Heart right ventricle (tissue), 16 donors: Measurements from ENCODE around the gene CYP27A1. TPM values are rescaled to one million over a fixed set of nuclear protein-coding genes. Genes with fewer than 3 reads are reported as not detected.

Experiments used
- ATAC-seq, 8 donors: fragments of 200-7000 bp; cut with Tn5 transposase; one replicate each; pipeline ENCODE4 v1.9.1; 2020; ENCODE audit warnings: mild to moderate bottlenecking in 8 of 8, moderate library complexity in 8 of 8, moderate number of reproducible peaks in 1 of 8
- DNase-seq, 2 donors: peaks; one replicate each; pipeline ENCODE4 v3.0.0-alpha.2; 2020
- H3K27ac ChIP-seq, 10 donors: fragments of 200-600 bp; sonication (generic) in 2 of 10; one replicate each; pipeline versions ENCODE4 v1.5.0 to v1.8.0; 2020 to 2022; ENCODE audit warnings: mild to moderate bottlenecking in 3 of 10
- H3K27me3 ChIP-seq, 7 donors: fragments of 200-600 bp; one replicate each; pipeline ENCODE4 v1.8.0; 2021 to 2022; ENCODE audit warnings: mild to moderate bottlenecking in 2 of 7
- H3K36me3 ChIP-seq, 9 donors: fragments of 200-600 bp; sonication (generic) in 1 of 9; one replicate each; pipeline versions ENCODE4 v1.5.0 to v1.8.0; 2020 to 2022; ENCODE audit warnings: mild to moderate bottlenecking in 2 of 9
- H3K4me1 ChIP-seq, 9 donors: fragments of 200-600 bp; sonication (generic) in 1 of 9; one replicate each; pipeline versions ENCODE4 v1.5.0 to v1.8.0; 2020 to 2022; ENCODE audit warnings: mild to moderate bottlenecking in 4 of 9
- H3K4me3 ChIP-seq, 10 donors: fragments of 200-600 bp; sonication (generic) in 2 of 10; one replicate each; pipeline versions ENCODE4 v1.5.0 to v1.8.0; 2020 to 2022; ENCODE audit warnings: mild to moderate bottlenecking in 7 of 10, moderate library complexity in 2 of 10
- H3K9me3 ChIP-seq, 11 donors: fragments of 200-600 bp in 10 of 11; sonication (generic) in 2 of 11; one replicate each; pipeline versions ENCODE4 v1.5.0 to v1.8.0; 2013 to 2022; ENCODE audit warnings: mild to moderate bottlenecking in 2 of 11, control low read depth in 1 of 11, moderate library complexity in 1 of 11
- CTCF ChIP-seq, 9 donors: fragments of 200-600 bp; sonication (generic) in 2 of 9; IDR thresholded peaks; one replicate each; pipeline versions ENCODE4 v1.5.0 to v1.8.0; 2021 to 2022; ENCODE audit warnings: antibody characterized with exemption in 9 of 9, mild to moderate bottlenecking in 5 of 9, moderate library complexity in 1 of 9
- WGBS, 2 donors: extraction: QIAGEN DNeasy Blood & Tissue Kit; methylation state at CpG; one replicate each; pipeline ENCODE4 v1.1.7; 2013; ENCODE audit warnings: inconsistent platforms in 1 of 2; 5-methylcytosine and 5-hydroxymethylcytosine counted together
- intact Hi-C, 10 donors: fragments of 100-400 bp; cut with DNase I; formaldehyde crosslinking; loops; one replicate each; pipeline versions ENCODE4 v1.11.1 to v1.14.2; 2022
- polyA plus RNA-seq, 2 donors: library from polyadenylated mRNA; stranded (reverse); fragments of 200-250 nt; gene quantifications; one replicate each; pipeline ENCODE4 v1.2.3, GENCODE V29; 2013
- total RNA-seq, 10 donors: library from RNA; stranded (reverse); fragmentation: NEBNext Ultra II Directional in 3 of 10; extraction: Animal tissue kit (Norgen Biotek cat#: 25700) in 3 of 10; gene quantifications; one replicate each; pipeline versions ENCODE4 v1.2.1 to v1.2.4, GENCODE V29; 2021 to 2023
- donor health status: Arrhythmogenic right ventricular cardiomyopathy.
- donor health status: ischemic (EF 13 %, LVEDD 7.1; RV severe dilation, severe dysfunction).
- donor health status: healthy with polysubstance abuse.
- donor health status: DM: no; HTN: yes; CAD: no.
- donor health status: DM: no; HTN: no; CAD: no.
- donor health status: ischemic (EF 25% LVEDD 6.9; RV normal size, moderate dysfunction).
- donor health status: ischemic (EF 25% LVEDD 5.7; RV mildly dilated, moderate dysfunction).
- donor health status: healthy.
- donor health status: DM: yes; HTN: yes; CAD: no.
- donor health status: Ischemic cardiomyopathy.
- donor health status: ischemic (EF 35%, LVEDD 5.7; RV mildly dilated, moderate dysfunction).
- donor health status: nonischemic (EF 11% LVEDD 7.7; RV severe dilation, severe dysfunction).
- donor health status: DM: yes; HTN: yes; CAD: no.
- donor health status: PGD.
- donor health status: ischemic (EF 29% LVEDD 5.4; RV normal size, mild dysfunction).
- donor health status: nonischemic (EF 23%, LVEDD 6.1; RV moderate dilation, normal function).

Gene CYP27A1
- total and polyA plus RNA-seq, 12 donors = 3.7 to 12.8 (median 7.6) TPM

GRCh38 chr2:218816561-218817011 lies 34.6 kb downstream of the CYP27A1 start:
- 69 to 70% methylated on average over 2 of the region's 2 CpGs for WGBS, 2 donors
- peaks cover 0 to 84% (median 12%) of the 10 kb centered on the region in 9 donors for H3K36me3 ChIP-seq
- intact Hi-C loops = no loop called here
- H3K4me3 ChIP-seq = no peak overlapping the region
- no peak for TF ChIP-seq CTCF (IDR thresholded peaks at IDR 0.05)
- H3K27me3 ChIP-seq = no peaks in the 10 kb centered on the region
- no peaks in the 10 kb centered on the region for H3K9me3 ChIP-seq
- no peak for DNase-seq
- H3K27ac ChIP-seq = no peak overlapping the region
- ATAC-seq = no peak
- H3K4me1 ChIP-seq = peaks cover 0 to 5% (median 0%) of the 10 kb centered on the region in 9 donors

- DNase-seq (no peak), ATAC-seq (no peak)
- Histone ChIP-seq H3K27me3 (no peaks in the 10 kb centered on the region), H3K9me3 (no peaks in the 10 kb centered on the region), H3K4me1 (peaks cover 0 to 5% (median 0%) of the 10 kb centered on the region in 9 donors), H3K4me3 (no peak overlapping the region), H3K27ac (no peak overlapping the region), H3K36me3 (peaks cover 0 to 63% (median 6%) of the 10 kb centered on the region in 9 donors)
- intact Hi-C loops = no loop called here
- TF ChIP-seq CTCF (IDR thresholded peaks at IDR 0.05) = no peak
- WGBS, 2 donors = 93 to 95% methylated on average over 7 of the region's 7 CpGs
Observed at GRCh38 chr2:218819093-218819492, 37.1 kb downstream of the CYP27A1 start.

GRCh38 chr2:218820746-218821369 lies 38.9 kb downstream of the CYP27A1 start:
- H3K4me3 ChIP-seq = no peak overlapping the region
- TF ChIP-seq CTCF (IDR thresholded peaks at IDR 0.05) = no peak
- H3K36me3 ChIP-seq = peaks cover 0 to 45% (median 0%) of the 10 kb centered on the region in 9 donors
- DNase-seq = no peak
- WGBS, 2 donors = 96% methylated on average over 15 of the region's 15 CpGs
- H3K27ac ChIP-seq = no peak overlapping the region
- no peaks in the 10 kb centered on the region for H3K9me3 ChIP-seq
- H3K27me3 ChIP-seq = no peaks in the 10 kb centered on the region
- intact Hi-C loops = no loop called here
- H3K4me1 ChIP-seq = peaks cover 0 to 5% (median 0%) of the 10 kb centered on the region in 9 donors
- peak in 1 of 8 donors; percentile 29 for ATAC-seq

GRCh38 chr2:218821605-218822211 lies 39.8 kb downstream of the CYP27A1 start:
- WGBS, 2 donors = 79 to 83% methylated on average over 9 of the region's 9 CpGs
- Histone ChIP-seq H3K36me3 (peaks cover 0 to 37% (median 0%) of the 10 kb centered on the region in 9 donors), H3K9me3 (no peaks in the 10 kb centered on the region), H3K27ac (no peak overlapping the region), H3K4me3 (no peak overlapping the region), H3K4me1 (peaks cover 0 to 5% (median 0%) of the 10 kb centered on the region in 9 donors), H3K27me3 (peaks cover 0 to 3% (median 0%) of the 10 kb centered on the region in 7 donors)
- ATAC-seq (no peak), DNase-seq (no peak)
- no peak for TF ChIP-seq CTCF (IDR thresholded peaks at IDR 0.05)
- intact Hi-C loops = no loop called here
